Esophagus squamous epithelium (tissue), 4 donors: Measurements from ENCODE around the gene PML.

Experiments used
- CTCF ChIP-seq, 6 experiments: fragments of 450-650 bp in 4 of 6; fragments of 200-600 bp in 2 of 6; sonication (generic) in 2 of 6; IDR thresholded peaks; one replicate each; pipeline ENCODE4 v1.5.1; 2016 to 2019; ENCODE audit warnings: antibody characterized with exemption in 6 of 6, mild to moderate bottlenecking in 4 of 6, moderate library complexity in 4 of 6
- POLR2A ChIP-seq, 4 donors: fragments of 450-650 bp; IDR thresholded peaks; one replicate each; pipeline ENCODE4 v1.6.1; 2017; ENCODE audit warnings: antibody characterized with exemption in 4 of 4, mild to moderate bottlenecking in 4 of 4, moderate library complexity in 3 of 4

DNA sequence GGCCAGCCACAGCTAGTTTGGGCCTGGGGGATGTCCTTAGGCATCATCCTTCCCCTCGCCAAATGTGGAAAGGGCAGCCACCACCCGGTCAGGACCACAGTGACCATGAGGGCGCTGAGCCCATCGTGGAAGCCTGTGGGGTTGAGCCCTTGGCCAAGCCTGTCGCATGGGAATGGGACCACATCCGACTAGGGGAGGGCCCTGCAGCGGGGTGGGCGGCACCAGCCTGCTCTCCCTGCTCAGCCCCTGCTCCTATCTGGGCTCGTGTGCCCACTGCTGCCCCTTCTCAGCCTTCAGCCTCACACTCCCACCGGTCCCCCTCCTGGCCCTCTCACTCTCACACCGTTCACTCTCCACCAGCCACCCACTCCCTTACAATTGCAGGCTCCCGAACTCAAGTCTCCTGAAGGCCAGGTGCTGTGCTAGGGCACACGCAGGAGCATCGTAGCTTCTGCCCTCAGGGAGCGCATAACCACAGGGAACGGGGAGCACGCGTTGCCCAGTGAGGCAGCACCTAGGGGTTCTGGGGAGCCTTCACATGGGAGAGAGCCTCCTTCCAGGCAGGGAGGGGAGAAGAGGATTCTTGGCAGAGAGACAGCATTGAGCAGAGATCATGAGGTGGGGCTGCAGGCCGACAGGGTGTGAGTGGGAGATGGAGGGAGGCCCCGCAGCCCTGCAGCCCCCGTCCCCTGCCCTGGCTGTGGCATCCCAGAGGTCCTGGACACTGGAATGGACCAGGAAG, 42.2 kb upstream of the PML start:
- TF ChIP-seq CTCF (IDR thresholded peaks at IDR 0.05): no peak
- no peak for TF ChIP-seq POLR2A (IDR thresholded peaks at IDR 0.05)
